ENCODE results near the gene NNT.

The NNT gene

DNA sequence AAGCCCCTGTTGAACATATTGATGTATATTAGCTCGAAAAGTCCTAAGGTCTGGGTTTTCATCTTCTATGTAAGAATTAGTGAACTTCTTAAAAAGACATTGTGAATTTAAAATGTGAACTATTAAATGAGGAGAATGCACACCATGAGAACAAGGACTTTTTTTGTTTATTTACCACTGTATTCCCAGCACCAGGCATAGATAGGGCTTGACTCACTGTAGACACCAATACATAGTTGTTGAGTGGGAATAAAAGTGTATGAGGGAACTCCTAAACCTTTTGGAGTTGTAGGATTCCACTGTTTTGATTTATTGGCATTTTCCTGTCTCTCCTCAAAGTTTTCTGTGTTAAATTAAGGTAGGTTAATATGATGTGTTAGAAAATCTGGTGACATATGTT, 40.3 kb downstream of the NNT start:
- peak; percentile 31 for DNase-seq (ENCODE audit: low read depth, low spot score)
- no peak for TF ChIP-seq CTCF (IDR thresholded peaks at IDR 0.05; ENCODE audit: low read depth, low read length)
- no peak overlapping the region for H3K4me3 ChIP-seq (ENCODE audit: low read depth, low read length)
- in situ Hi-C loops (cut with HindIII; ENCODE audit: low sequenced_read_pairs) = no loop called here

DNA sequence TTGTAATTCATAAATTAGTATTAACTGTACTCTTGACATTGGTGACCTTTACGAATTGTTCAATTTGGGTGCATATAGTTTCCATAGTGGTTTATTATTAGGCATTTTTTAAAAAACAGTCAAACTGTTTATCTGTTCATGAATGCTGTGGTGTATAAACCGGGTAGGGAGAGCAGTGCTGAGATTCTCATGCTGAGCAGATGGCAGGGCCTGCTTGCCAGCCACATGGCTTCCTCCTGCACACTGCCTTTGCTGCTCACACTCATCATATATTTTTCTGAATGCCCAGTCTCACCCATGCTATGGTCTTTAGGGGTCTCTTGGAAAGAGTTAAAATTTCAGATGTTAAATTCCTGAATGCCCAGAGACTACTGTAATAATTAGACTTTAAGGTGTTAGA, 40.8 kb downstream of the NNT start:
- no peak for TF ChIP-seq CTCF (IDR thresholded peaks at IDR 0.05; ENCODE audit: low read depth, low read length)
- DNase-seq (ENCODE audit: low read depth, low spot score) = no peak
- in situ Hi-C loops (cut with HindIII; ENCODE audit: low sequenced_read_pairs) = no loop called here
- no peak overlapping the region for H3K4me3 ChIP-seq (ENCODE audit: low read depth, low read length)

DNA sequence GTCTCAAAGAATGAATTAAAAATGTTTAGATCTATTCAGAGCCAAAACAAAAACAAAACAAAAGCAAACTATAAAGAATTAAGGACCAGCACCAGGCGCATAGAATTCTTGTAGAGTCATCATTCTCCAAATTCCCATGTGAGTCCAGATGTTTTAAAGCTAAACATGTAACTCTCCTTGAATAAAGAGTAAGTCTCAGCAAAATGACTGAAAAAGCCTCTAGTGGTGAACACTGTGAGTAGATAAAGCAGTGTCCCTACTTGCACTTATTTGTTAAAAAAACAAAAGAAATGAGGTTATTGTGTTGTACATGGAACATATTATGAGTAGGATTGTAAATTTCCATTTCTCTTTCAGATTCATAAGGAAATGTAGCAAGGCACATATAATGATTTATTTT, 44.0 kb downstream of the NNT start:
- in situ Hi-C loops (cut with HindIII; ENCODE audit: low sequenced_read_pairs) = no loop called here
- peak; percentile 32 for DNase-seq (ENCODE audit: low read depth, low spot score)
- H3K4me3 ChIP-seq (ENCODE audit: low read depth, low read length) = no peak overlapping the region
- TF ChIP-seq CTCF (IDR thresholded peaks at IDR 0.05; ENCODE audit: low read depth, low read length) = peak; percentile 28

- TF ChIP-seq CTCF (IDR thresholded peaks at IDR 0.05; ENCODE audit: low read depth, low read length) = no peak
- H3K4me3 ChIP-seq (ENCODE audit: low read depth, low read length) = no peak overlapping the region
- in situ Hi-C loops (cut with HindIII; ENCODE audit: low sequenced_read_pairs) = no loop called here
- DNase-seq (ENCODE audit: low read depth, low spot score) = no peak
Observed at GRCh38 chr5:43647789-43648188, 44.8 kb downstream of the NNT start.

- TF ChIP-seq CTCF (IDR thresholded peaks at IDR 0.05; ENCODE audit: low read depth, low read length) = no peak
- in situ Hi-C loops (cut with HindIII; ENCODE audit: low sequenced_read_pairs) = no loop called here
- H3K4me3 ChIP-seq (ENCODE audit: low read depth, low read length) = no peak overlapping the region
- no peak for DNase-seq (ENCODE audit: low read depth, low spot score)
Observed at GRCh38 chr5:43648499-43649124, 45.6 kb downstream of the NNT start.

DNA sequence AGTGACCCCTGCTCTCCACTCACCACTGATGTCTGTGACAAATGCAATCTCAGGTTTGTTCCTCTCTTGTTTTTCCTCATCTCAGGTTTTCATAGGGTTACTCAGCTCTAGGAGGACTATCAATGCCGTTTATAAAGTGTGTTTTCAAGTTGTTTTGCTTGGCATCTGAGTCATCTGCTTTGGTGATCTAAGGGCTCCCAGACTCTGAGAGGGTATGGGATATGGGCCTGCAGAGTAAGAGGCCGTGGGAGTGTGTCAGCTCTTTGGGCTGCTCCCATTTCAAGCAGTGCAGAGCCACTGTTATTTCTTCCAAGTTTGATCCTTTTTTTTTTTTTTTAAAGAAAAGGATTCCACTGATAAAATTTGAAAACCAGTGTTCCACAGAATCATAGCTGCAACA, 46.3 kb downstream of the NNT start:
- in situ Hi-C loops (cut with HindIII; ENCODE audit: low sequenced_read_pairs) = no loop called here
- peak; percentile 79 for DNase-seq (ENCODE audit: low read depth, low spot score)
- no peak overlapping the region for H3K4me3 ChIP-seq (ENCODE audit: low read depth, low read length)
- no peak for TF ChIP-seq CTCF (IDR thresholded peaks at IDR 0.05; ENCODE audit: low read depth, low read length)
